PC-3 (cell line): ENCODE measurements around the gene FERMT3. TPM values are rescaled to one million over a fixed set of nuclear protein-coding genes. Genes with fewer than 3 reads are reported as not detected.
A peak's percentile ranks its signal among the peaks of the same experiment; 100 is the strongest.

Experiments
- ATAC-seq: fragments of 200-7000 bp; cut with Tn5 transposase; 2 replicates; pipeline ENCODE4 v1.9.1; 2020; ENCODE audit warnings: mild to moderate bottlenecking, moderate library complexity
- BruUV-seq: library from RNA; stranded (reverse); fragments of 400-500 nt; replicated peaks from 2 replicates; lab custom pipeline; 2021; lab: Mats Ljungman, UMichigan
- CTCF ChIA-PET: fragments of 300-600 bp; sonication (Branson Sonifier 250); formaldehyde crosslinking; loops from one replicate; lab custom pipeline; 2022; ENCODE audit warnings: antibody characterized with exemption; lab: Charles Lee
- POLR2A ChIA-PET: fragments of 300-600 bp; sonication (Branson Sonifier 250); formaldehyde crosslinking; loops from one replicate; lab custom pipeline; 2022; ENCODE audit warnings: antibody characterized with exemption; ENCODE audit not compliant: unreplicated experiment; lab: Charles Lee
- DNase-seq: peaks from one replicate; pipeline ENCODE4 v3.0.0-alpha.2; 2015
- H2AFZ ChIP-seq: fragments of 300-600 bp; sonication (generic); 2 replicates; pipeline ENCODE4 v1.6.0; 2016; ENCODE audit warnings: antibody characterized with exemption, low read length
- H3F3A ChIP-seq: fragments of 300-600 bp; sonication (generic); one replicate; pipeline ENCODE4 v1.6.0; 2017; ENCODE audit warnings: antibody characterized with exemption, low read length, control low read depth, mild to moderate bottlenecking; ENCODE audit not compliant: unreplicated experiment
- H3K27ac ChIP-seq: fragments of 300-600 bp; sonication (generic); 2 replicates; pipeline ENCODE4 v1.5.1; 2016; ENCODE audit warnings: mild to moderate bottlenecking, low read length
- H3K27me3 ChIP-seq: fragments of 300-600 bp; sonication (generic); 2 replicates; pipeline ENCODE4 v1.6.1; 2016; ENCODE audit warnings: low read length, mixed read lengths
- H3K36me3 ChIP-seq: fragments of 300-600 bp; sonication (generic); 2 replicates; pipeline ENCODE4 v1.6.1; 2016; ENCODE audit warnings: low read depth, mixed run types, low read length, mixed read lengths
- H3K4me1 ChIP-seq: fragments of 300-600 bp; sonication (generic); 2 replicates; pipeline ENCODE4 v1.5.1; 2016; ENCODE audit warnings: low read length; ENCODE audit not compliant: insufficient read depth
- H3K4me2 ChIP-seq: fragments of 300-600 bp; sonication (generic); 2 replicates; pipeline ENCODE4 v1.6.0; 2016; ENCODE audit warnings: low read length
- H3K4me3 ChIP-seq: fragments of 300-600 bp; sonication (generic); 2 replicates; pipeline ENCODE4 v1.5.1; 2016; ENCODE audit warnings: mild to moderate bottlenecking, low read length, mixed read lengths
- H3K79me2 ChIP-seq: fragments of 300-600 bp; sonication (generic); 2 replicates; pipeline ENCODE4 v1.6.1; 2017; ENCODE audit warnings: low read length, mixed read lengths
- H3K9ac ChIP-seq: fragments of 300-600 bp; sonication (generic); 2 replicates; pipeline ENCODE4 v1.6.0; 2016; ENCODE audit warnings: mild to moderate bottlenecking, low read length
- H3K9me2 ChIP-seq: fragments of 300-600 bp; sonication (generic); replicated peaks from 2 replicates; pipeline ENCODE4 v1.6.1; 2016; ENCODE audit warnings: mixed run types, low read length, mixed read lengths
- H3K9me3 ChIP-seq: fragments of 300-600 bp; sonication (generic); 2 replicates; pipeline ENCODE4 v1.6.1; 2016; ENCODE audit warnings: low read length, mixed read lengths
- H4K20me1 ChIP-seq: fragments of 300-600 bp; sonication (generic); 2 replicates; pipeline ENCODE4 v1.6.1; 2016; ENCODE audit warnings: low read length, mixed read lengths
- EZH2 ChIP-seq: fragments of 300-600 bp; sonication (generic); IDR thresholded peaks from one replicate; pipeline ENCODE4 v1.6.1; 2017; ENCODE audit warnings: antibody characterized with exemption, mild to moderate bottlenecking, low read length; ENCODE audit not compliant: unreplicated experiment
- EZH2phosphoT487 ChIP-seq: fragments of 300-600 bp; sonication (generic); IDR thresholded peaks from 2 replicates; pipeline ENCODE4 v1.6.1; 2018; ENCODE audit warnings: mild to moderate bottlenecking, antibody characterized with exemption, low read length, borderline replicate concordance
- intact Hi-C: fragments of 100-400 bp; cut with micrococcal nuclease; formaldehyde crosslinking; loops from 2 replicates; pipeline ENCODE4 v1.9.0; 2023
- total RNA-seq: library from RNA; depleted of rRNA; stranded (reverse); fragments of >200 nt; gene quantifications from 2 replicates; pipeline ENCODE4 v1.2.3, GENCODE V29; 2014; rRNA removed
- TF ChIP-seq, protein P1 (sequence below): fragments of 300-600 bp; sonication (generic); conservative IDR thresholded peaks from 2 replicates; pipeline ENCODE4 v1.5.1; 2017; ENCODE audit warnings: antibody characterized with exemption, low read depth, mild to moderate bottlenecking, low read length

FERMT3 gene
- total RNA-seq, 1 experiment from 2014 or later, result 2.4 TPM

DNA sequence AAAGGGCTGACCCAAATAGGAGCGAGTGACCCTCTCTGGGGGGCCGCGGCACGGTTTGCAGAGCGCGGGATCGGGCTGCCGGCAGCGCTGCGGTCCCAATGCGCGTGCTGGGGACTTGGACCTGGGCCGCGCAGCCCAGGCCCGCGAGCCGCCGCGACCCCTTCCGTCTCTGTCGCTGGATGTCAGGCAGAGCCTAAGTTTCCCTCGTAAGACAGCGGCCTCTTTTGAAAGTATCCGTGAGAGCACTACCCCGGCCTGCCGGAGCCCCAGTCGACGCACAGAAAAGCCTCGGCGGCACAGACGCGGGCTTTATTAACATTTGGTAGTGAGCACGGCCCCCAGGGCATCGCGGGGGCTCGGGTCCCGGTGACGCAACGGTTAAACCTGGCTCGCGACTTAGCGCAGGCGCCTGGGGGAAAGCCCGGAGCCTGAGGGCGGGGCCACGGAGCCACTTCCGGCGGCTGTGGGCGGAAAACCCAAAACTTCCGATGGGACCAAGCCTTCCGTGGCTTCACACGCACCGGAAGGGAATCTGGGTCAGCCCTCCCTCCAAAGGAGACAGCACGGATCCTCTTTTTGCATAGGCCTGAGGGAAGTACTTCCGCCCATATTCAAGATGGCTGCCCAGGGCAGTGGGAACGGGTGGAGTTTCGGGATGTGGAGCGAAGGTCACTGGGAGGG is 63.2 kb downstream of the FERMT3 start:
- peak overlapping the region; percentile 83 for H3K27ac ChIP-seq
- intact Hi-C loops, result loop anchor here (2.0 kb wide), 3 partner anchors 15 to 35 kb away; partner anchors contain the start of genes BAD, ESRRA, GPR137 and PPP1R14B
- no peaks in the 10 kb centered on the region for H3K9me2 ChIP-seq
- ChIA-PET POLR2A (interaction anchor here (0.6 kb wide), 2 partner anchors 10 to 62 kb away, joined by 3 read pairs; no protein-coding TSS in a partner anchor), CTCF (interaction anchor here (0.7 kb wide), 1 partner anchor 516 kb away, joined by 4 read pairs; no protein-coding TSS in a partner anchor)
- peak overlapping the region; percentile 76 for H2AFZ ChIP-seq
- H3K36me3 ChIP-seq, result peaks cover 5% of the 10 kb centered on the region; the same call in 1 of the 2 replicates
- peak overlapping the region; percentile 69 for H3K4me3 ChIP-seq
- TF ChIP-seq EZH2phosphoT487, result no peak
- TF ChIP-seq, protein P1, sequence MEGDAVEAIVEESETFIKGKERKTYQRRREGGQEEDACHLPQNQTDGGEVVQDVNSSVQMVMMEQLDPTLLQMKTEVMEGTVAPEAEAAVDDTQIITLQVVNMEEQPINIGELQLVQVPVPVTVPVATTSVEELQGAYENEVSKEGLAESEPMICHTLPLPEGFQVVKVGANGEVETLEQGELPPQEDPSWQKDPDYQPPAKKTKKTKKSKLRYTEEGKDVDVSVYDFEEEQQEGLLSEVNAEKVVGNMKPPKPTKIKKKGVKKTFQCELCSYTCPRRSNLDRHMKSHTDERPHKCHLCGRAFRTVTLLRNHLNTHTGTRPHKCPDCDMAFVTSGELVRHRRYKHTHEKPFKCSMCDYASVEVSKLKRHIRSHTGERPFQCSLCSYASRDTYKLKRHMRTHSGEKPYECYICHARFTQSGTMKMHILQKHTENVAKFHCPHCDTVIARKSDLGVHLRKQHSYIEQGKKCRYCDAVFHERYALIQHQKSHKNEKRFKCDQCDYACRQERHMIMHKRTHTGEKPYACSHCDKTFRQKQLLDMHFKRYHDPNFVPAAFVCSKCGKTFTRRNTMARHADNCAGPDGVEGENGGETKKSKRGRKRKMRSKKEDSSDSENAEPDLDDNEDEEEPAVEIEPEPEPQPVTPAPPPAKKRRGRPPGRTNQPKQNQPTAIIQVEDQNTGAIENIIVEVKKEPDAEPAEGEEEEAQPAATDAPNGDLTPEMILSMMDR, result no peak
- no peak for TF ChIP-seq EZH2
- peaks cover 14% of the 10 kb centered on the region; the same call in 1 of the 2 replicates for H3K79me2 ChIP-seq
- no peaks in the 10 kb centered on the region for H3K9me3 ChIP-seq
- TSS peak; percentile 55 for BruUV-seq
- peaks cover 35% of the 10 kb centered on the region for H3K4me1 ChIP-seq
- H3K27me3 ChIP-seq, result no peaks in the 10 kb centered on the region
- ATAC-seq, result peak; percentile 80
- no peaks in the 10 kb centered on the region for H3F3A ChIP-seq
- DNase-seq, result peak; percentile 100
- peak overlapping the region; percentile 79 for H3K9ac ChIP-seq
- peak overlapping the region; percentile 83 for H3K4me2 ChIP-seq
- H4K20me1 ChIP-seq, result no peaks in the 10 kb centered on the region

Other genes starting within 250 kb of the FERMT3 start
- gene COX8A, start 232.1 kb upstream of the FERMT3 start, total RNA-seq, result 1,480 and 1,500 TPM in 2 replicates
- gene OTUB1, start 220.3 kb upstream of the FERMT3 start, total RNA-seq, result 124 and 129 TPM in 2 replicates
- gene FLRT1, start 170.8 kb upstream of the FERMT3 start, total RNA-seq, result not detected in 2 replicates
- gene MACROD1, start 40.6 kb upstream of the FERMT3 start, total RNA-seq, result 71.4 and 77.1 TPM in 2 replicates
- 543 and 557 TPM in 2 replicates for gene STIP1, start 20.6 kb upstream of the FERMT3 start, total RNA-seq
- gene TRPT1, start 19.5 kb downstream of the FERMT3 start, total RNA-seq, result 56.0 and 57.7 TPM in 2 replicates
- gene NUDT22, start 19.6 kb downstream of the FERMT3 start, total RNA-seq, result 98.3 and 102 TPM in 2 replicates
- 20.4 and 25.4 TPM in 2 replicates for gene DNAJC4, start 23.8 kb downstream of the FERMT3 start, total RNA-seq
- 27.9 and 39.4 TPM in 2 replicates for gene VEGFB, start 27.9 kb downstream of the FERMT3 start, total RNA-seq
- 215 and 248 TPM in 2 replicates for gene FKBP2, start 34.4 kb downstream of the FERMT3 start, total RNA-seq
- 1,496 and 2,060 TPM in 2 replicates for gene PPP1R14B, start 40.2 kb downstream of the FERMT3 start, total RNA-seq
- 69.0 and 88.3 TPM in 2 replicates for gene PLCB3, start 44.8 kb downstream of the FERMT3 start, total RNA-seq
- gene BAD, start 77.9 kb downstream of the FERMT3 start, total RNA-seq, result 360 and 368 TPM in 2 replicates
- gene GPR137, start 79.1 kb downstream of the FERMT3 start, total RNA-seq, result 32.4 and 47.5 TPM in 2 replicates
- 1.2 TPM in 1 of 2 replicates, not detected in the other for gene KCNK4, start 84.6 kb downstream of the FERMT3 start, total RNA-seq
- 9.2 and 11.2 TPM in 2 replicates for gene CATSPERZ, start 93.6 kb downstream of the FERMT3 start, total RNA-seq
- 111 and 114 TPM in 2 replicates for gene ESRRA, start 98.8 kb downstream of the FERMT3 start, total RNA-seq
- gene TRMT112, start 110.8 kb downstream of the FERMT3 start, total RNA-seq, result 812 and 815 TPM in 2 replicates
- 467 and 585 TPM in 2 replicates for gene PRDX5, start 111.4 kb downstream of the FERMT3 start, total RNA-seq
- gene CCDC88B, start 133.5 kb downstream of the FERMT3 start, total RNA-seq, result 19.6 and 21.0 TPM in 2 replicates
- gene RPS6KA4, start 152.4 kb downstream of the FERMT3 start, total RNA-seq, result 148 and 189 TPM in 2 replicates